Transverse colon (tissue), 4 donors: Measurements from ENCODE around the gene UBE2F. TPM values are rescaled to one million over a fixed set of nuclear protein-coding genes. Genes with fewer than 3 reads are reported as not detected.
"Not testable (repeated sequence)": the region's sequence is repeated elsewhere in the genome, so short reads cannot be mapped to it uniquely, and the experiment has no call there.

Experiments
- DNase-seq: peaks from one replicate; pipeline ENCODE4 v3.0.0-alpha.2; 2019
- H3K27ac ChIP-seq, 4 donors: fragments of 200-600 bp; sonication (generic); 2 replicates each; pipeline ENCODE4 v1.5.1; 2016 to 2018; ENCODE audit warnings: inconsistent platforms in 4 of 4
- H3K27me3 ChIP-seq: fragments of 200-600 bp; sonication (generic); 2 replicates; pipeline ENCODE4 v1.5.1; 2017; ENCODE audit warnings: inconsistent platforms
- H3K36me3 ChIP-seq, 4 donors: fragments of 200-600 bp; sonication (generic); 2 replicates each; pipeline ENCODE4 v1.5.1; 2017 to 2019; ENCODE audit warnings: inconsistent platforms in 4 of 4
- H3K4me1 ChIP-seq, 4 donors: fragments of 200-600 bp; sonication (generic); 2 replicates each; pipeline ENCODE4 v1.5.1; 2017 to 2020; ENCODE audit warnings: inconsistent platforms in 4 of 4
- H3K4me3 ChIP-seq, 4 donors: fragments of 200-600 bp; sonication (generic); 1 replicate in 1 of 4; 2 replicates in 3 of 4; pipeline versions ENCODE4 v1.5.1 to v1.6.1; 2017 to 2019; ENCODE audit warnings: inconsistent platforms in 4 of 4
- H3K9me3 ChIP-seq, 2 donors: fragments of 200-600 bp; sonication (generic); 2 replicates each; pipeline ENCODE4 v1.5.1; 2017 to 2019; ENCODE audit warnings: inconsistent platforms in 2 of 2
- EP300 ChIP-seq: sonication (generic); formaldehyde crosslinking; IDR thresholded peaks from one replicate; pipeline ENCODE4 v1.6.1; 2017; ENCODE audit warnings: antibody characterized with exemption, low read depth
- POLR2A ChIP-seq: fragments of 450-650 bp; IDR thresholded peaks from one replicate; pipeline ENCODE4 v1.6.1; 2016; ENCODE audit warnings: antibody characterized with exemption, mild to moderate bottlenecking, moderate library complexity
- POLR2AphosphoS5 ChIP-seq, 3 donors: sonication (generic); formaldehyde crosslinking; IDR thresholded peaks; one replicate each; pipeline ENCODE4 v1.6.1; 2016; ENCODE audit warnings: antibody characterized with exemption in 3 of 3
- WGBS, 2 donors: methylation state at CpG; one replicate each; pipeline ENCODE4 v1.1.5; 2018; ENCODE audit warnings: low coverage in 1 of 2; 5-methylcytosine and 5-hydroxymethylcytosine counted together
- in situ Hi-C, 4 donors: fragments of 200-750 bp; cut with MboI; loops; one replicate each; pipeline versions ENCODE4 v1.15.0 to v1.15.1; 2017; ENCODE audit warnings: low sequenced_read_pairs in 3 of 4, low pct_ligation_motif_present in 1 of 4, low pct_unique_long_range_greater_than_20kb in 1 of 4
- intact Hi-C: fragments of 100-400 bp; cut with DNase I; formaldehyde crosslinking; loops from one replicate; pipeline ENCODE4 v1.15.1; 2023; ENCODE audit warnings: low total_unique reads
- total RNA-seq, 4 donors: library from RNA; depleted of rRNA; stranded (reverse); fragments of >200 nt; gene quantifications; one replicate each; pipeline ENCODE4 v1.1.0, GENCODE V29; 2016
- TF ChIP-seq, protein P1 (sequence below), 5 experiments: fragments of 200-600 bp in 3 of 5; fragments of 450-650 bp in 2 of 5; sonication (generic) in 3 of 5; IDR thresholded peaks; 1 replicate in 2 of 5; 2 replicates in 3 of 5; pipeline ENCODE4 v1.5.1; 2016 to 2017; ENCODE audit warnings: antibody characterized with exemption in 5 of 5, inconsistent platforms in 3 of 5, mild to moderate bottlenecking in 2 of 5, moderate library complexity in 1 of 5

The UBE2F gene
- total RNA-seq, 4 donors from 2014 or later: 66.8 to 79.4 (median 70.5) TPM

DNA sequence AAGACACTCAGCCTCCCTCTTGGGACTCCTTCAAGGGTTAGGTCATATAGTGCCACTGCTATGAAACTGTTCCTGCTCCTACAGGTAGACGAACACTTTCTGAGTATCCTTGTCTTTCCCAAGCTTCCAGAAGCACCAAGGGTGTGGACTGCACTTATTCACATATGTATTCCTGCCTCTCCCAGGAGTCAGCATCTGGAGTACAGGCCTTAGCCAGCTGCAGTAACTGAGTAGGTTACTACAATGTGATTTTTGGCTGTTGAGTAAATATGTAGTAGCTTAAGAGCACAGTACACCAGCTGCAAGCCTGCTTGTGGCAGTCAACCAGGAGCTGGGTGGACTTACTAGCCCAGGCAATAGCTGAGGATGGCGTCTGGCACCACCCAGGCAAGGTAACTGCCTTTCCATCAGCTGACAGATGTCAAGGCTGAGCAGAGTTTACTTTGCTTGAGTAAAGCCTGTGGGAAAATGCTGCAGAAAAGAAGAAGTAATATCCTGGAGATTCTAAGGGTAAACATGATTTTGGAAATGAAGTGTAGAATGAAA lies 80.0 kb downstream of the UBE2F start:
- Histone ChIP-seq H3K4me3 (no peak overlapping the region), H3K9me3 (peaks cover 0 to 4% of the 10 kb centered on the region in 2 donors), H3K4me1 (no peaks in the 10 kb centered on the region), H3K27me3 (no peaks in the 10 kb centered on the region), H3K27ac (no peak overlapping the region), H3K36me3 (no peaks in the 10 kb centered on the region)
- intact Hi-C loops: no loop called here
- no peak for DNase-seq
- in situ Hi-C loops: no loop called here
- TF ChIP-seq POLR2A (no peak), POLR2AphosphoS5 (IDR thresholded peaks at IDR 0.05) (no peak), EP300 (no peak)
- TF ChIP-seq, protein P1, sequence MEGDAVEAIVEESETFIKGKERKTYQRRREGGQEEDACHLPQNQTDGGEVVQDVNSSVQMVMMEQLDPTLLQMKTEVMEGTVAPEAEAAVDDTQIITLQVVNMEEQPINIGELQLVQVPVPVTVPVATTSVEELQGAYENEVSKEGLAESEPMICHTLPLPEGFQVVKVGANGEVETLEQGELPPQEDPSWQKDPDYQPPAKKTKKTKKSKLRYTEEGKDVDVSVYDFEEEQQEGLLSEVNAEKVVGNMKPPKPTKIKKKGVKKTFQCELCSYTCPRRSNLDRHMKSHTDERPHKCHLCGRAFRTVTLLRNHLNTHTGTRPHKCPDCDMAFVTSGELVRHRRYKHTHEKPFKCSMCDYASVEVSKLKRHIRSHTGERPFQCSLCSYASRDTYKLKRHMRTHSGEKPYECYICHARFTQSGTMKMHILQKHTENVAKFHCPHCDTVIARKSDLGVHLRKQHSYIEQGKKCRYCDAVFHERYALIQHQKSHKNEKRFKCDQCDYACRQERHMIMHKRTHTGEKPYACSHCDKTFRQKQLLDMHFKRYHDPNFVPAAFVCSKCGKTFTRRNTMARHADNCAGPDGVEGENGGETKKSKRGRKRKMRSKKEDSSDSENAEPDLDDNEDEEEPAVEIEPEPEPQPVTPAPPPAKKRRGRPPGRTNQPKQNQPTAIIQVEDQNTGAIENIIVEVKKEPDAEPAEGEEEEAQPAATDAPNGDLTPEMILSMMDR (IDR thresholded peaks at IDR 0.05): no peak
- 60 to 65% methylated on average over 1 to 2 of the region's 2 CpGs for WGBS, 2 donors

DNA sequence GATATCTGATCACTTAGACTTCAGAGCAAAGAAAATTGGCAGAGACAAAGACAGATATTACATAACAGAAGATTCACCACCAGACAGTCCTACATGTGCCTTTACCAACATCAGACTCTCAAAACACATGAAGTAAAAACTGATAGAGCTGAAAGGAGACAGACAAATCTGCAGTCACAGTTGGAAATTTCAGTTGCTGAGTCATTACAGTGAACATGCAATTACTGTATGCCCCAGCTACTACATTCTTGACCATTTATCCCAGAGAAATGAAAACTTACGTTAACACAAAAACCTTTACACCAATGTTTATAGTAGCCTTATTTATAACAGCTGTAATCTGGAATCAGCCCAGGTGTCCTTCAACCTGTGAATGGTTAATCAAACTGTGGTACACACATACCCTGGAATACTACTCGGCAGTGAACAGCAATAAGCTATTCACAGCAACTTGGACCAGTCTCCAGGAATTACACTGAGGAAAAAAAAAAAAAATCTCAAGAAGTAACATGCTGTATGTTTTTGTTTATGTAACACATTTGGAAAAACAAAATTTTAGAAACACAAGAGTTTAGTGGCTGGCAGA lies 86.5 kb downstream of the UBE2F start:
- Histone ChIP-seq H3K9me3 (peaks cover 0 to 4% of the 10 kb centered on the region in 2 donors), H3K4me3 (no peak overlapping the region), H3K27ac (no peak overlapping the region), H3K36me3 (no peaks in the 10 kb centered on the region), H3K4me1 (no peaks in the 10 kb centered on the region), H3K27me3 (peaks cover 15% of the 10 kb centered on the region)
- intact Hi-C loops (no loop called here), in situ Hi-C loops (no loop called here)
- no peak for DNase-seq
- WGBS, 2 donors: 68 to 69% methylated on average over 2 of the region's 2 CpGs
- TF ChIP-seq POLR2A (no peak), POLR2AphosphoS5 (IDR thresholded peaks at IDR 0.05) (no peak), EP300 (no peak)

DNA sequence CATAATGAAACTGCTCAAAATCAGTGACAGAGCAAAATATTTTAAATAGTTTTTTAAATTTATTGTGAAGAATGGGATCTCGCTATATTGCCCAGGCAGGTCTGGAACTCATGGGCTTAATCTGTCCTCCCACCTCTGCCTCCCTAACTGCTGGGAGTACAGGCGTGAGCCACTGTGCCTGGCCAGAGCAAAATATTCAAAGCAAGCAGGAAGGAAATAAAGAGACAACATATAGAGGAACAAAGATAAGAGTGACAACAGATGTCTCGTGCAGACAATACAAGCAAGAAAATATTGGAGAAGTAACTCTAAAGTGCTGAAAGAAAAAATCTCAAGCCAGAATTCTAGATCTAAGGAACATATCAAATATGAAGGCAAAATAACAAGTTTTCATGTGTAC lies 89.0 kb downstream of the UBE2F start:
- in situ Hi-C loops: no loop called here
- no peak for TF ChIP-seq EP300
- no peak for TF ChIP-seq POLR2A
- TF ChIP-seq POLR2AphosphoS5 (IDR thresholded peaks at IDR 0.05): no peak
- TF ChIP-seq, protein P1 (IDR thresholded peaks at IDR 0.05): no peak
- Histone ChIP-seq H3K4me3 (no peak overlapping the region), H3K27me3 (peaks cover 15% of the 10 kb centered on the region), H3K27ac (no peak overlapping the region), H3K4me1 (peaks cover 0 to 9% (median 8%) of the 10 kb centered on the region in 4 donors), H3K9me3 (no peaks in the 10 kb centered on the region), H3K36me3 (no peaks in the 10 kb centered on the region)
- intact Hi-C loops: no loop called here
- 49 to 65% methylated on average over 3 of the region's 3 CpGs for WGBS, 2 donors
- DNase-seq: no peak

DNA sequence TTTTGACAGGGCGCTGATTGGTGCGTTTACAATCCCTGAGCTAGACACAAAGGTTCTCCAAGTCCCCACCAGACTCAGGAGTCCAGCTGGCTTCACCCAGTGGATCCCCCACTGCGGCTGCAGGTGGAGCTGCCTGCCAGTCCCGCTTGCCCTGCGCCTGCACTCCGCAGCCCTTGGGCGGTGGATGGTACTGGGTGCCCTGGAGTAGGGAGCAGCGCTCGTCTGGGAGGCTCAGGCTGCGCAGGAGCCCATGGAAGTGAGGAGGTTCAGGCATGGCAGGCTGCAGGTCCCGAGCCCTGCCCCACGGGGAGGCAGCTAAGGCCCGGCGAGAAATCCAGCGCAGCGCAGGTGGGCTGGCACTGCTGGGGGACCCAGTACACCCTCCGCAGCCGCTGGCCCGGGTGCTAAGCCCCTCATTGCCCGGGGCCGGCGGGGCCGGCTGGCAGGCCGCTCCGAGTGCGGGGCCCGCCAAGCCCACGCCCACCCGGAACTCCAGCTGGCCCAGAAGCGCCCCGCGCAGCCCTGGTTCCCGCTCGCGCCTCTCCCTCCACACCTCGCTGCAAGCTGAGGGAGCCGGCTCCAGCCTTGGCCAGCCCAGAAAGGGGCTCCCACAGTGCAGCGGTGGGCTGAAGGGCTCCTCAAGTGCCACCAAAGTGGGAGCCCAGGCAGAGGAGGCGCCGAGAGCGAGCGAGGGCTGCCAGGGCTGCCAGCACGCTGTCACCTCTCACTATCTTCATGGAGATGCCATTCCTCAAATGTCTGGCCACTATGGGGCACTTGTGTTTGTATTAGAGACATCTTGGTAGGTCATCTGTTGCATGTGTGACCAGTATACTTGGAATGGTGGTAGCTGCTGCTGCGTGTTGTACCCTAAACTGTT lies 91.1 kb downstream of the UBE2F start:
- H3K9me3 ChIP-seq, H3K27ac ChIP-seq, intact Hi-C loops, DNase-seq, in situ Hi-C loops, H3K4me3 ChIP-seq, H3K36me3 ChIP-seq: not testable (repeated sequence)
- 92% methylated on average over 30 of the region's 44 CpGs; no CpG with 5 or more reads in 1 of the 2 donors for WGBS, 2 donors
- Histone ChIP-seq H3K27me3 (peaks cover 15% of the 10 kb centered on the region), H3K4me1 (peaks cover 5 to 21% (median 16%) of the 10 kb centered on the region in 4 donors)

DNA sequence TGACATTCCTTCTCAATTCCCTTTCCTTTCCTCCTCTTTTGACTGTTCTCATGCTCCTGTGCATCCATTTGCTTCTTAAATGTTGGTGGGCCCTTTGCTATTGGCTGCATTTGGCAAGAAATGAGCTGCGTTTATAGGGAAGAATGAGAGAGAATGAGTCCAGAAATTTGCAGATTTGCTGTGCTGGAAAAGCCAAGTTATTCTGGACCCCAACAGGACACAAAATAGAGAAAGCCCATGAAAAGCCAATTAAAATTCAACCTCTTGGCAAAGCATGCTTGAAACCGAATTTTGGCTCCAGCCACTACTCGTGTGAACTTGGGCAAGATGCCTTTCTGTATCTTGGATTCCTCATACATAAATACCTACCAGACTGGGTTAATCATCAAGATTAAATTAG lies 92.7 kb downstream of the UBE2F start:
- Histone ChIP-seq H3K36me3 (no peaks in the 10 kb centered on the region), H3K27me3 (peaks cover 15% of the 10 kb centered on the region), H3K9me3 (no peaks in the 10 kb centered on the region), H3K4me1 (peaks cover 5 to 21% (median 18%) of the 10 kb centered on the region in 4 donors), H3K27ac (no peak overlapping the region), H3K4me3 (peak overlapping the region in 1 of 4 donors; percentile 86)
- 91 to 93% methylated on average over 3 of the region's 3 CpGs for WGBS, 2 donors
- intact Hi-C loops: no loop called here
- DNase-seq: no peak
- TF ChIP-seq POLR2A (no peak), POLR2AphosphoS5 (IDR thresholded peaks at IDR 0.05) (no peak), EP300 (no peak)
- TF ChIP-seq, protein P1 (IDR thresholded peaks at IDR 0.05): no peak
- in situ Hi-C loops: no loop called here
